Dedifferentiated amniotic fluid mesenchymal stem cell (primary cell): ENCODE measurements around the gene CCDC188.

Experiments used
- DNase-seq: peaks from one replicate; pipeline ENCODE4 v3.0.0-alpha.2; 2016; ENCODE audit errors: extremely low spot score

The CCDC188 gene

DNA sequence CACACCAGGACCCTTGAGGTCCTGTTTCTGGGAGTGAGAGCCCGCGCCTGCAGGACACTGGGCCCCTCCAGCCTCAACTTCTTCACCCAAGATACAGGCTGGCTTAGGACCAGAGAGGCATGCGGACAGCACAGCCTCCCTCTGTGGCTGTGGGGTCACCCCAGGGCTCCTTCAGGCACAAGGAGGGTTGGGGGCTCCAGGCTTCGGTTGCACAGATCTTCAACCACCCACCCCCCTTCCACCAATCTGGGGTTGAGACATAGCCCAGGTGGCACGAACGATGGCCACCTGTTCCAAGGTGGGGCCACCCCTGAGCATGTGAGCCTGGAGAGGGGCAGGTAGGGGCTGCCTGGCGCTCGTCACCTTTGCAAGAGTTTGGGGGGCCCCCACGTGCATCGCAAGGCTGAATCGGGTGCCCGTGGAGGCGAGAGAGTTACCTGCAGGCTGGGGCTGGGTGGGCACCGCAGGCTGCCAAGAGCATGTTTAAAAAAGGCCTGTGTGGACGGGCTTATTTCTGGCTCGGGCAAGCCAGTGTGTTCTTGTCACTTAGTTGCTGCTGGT is 18.1 kb downstream of the CCDC188 start:
- DNase-seq, result no peak

DNA sequence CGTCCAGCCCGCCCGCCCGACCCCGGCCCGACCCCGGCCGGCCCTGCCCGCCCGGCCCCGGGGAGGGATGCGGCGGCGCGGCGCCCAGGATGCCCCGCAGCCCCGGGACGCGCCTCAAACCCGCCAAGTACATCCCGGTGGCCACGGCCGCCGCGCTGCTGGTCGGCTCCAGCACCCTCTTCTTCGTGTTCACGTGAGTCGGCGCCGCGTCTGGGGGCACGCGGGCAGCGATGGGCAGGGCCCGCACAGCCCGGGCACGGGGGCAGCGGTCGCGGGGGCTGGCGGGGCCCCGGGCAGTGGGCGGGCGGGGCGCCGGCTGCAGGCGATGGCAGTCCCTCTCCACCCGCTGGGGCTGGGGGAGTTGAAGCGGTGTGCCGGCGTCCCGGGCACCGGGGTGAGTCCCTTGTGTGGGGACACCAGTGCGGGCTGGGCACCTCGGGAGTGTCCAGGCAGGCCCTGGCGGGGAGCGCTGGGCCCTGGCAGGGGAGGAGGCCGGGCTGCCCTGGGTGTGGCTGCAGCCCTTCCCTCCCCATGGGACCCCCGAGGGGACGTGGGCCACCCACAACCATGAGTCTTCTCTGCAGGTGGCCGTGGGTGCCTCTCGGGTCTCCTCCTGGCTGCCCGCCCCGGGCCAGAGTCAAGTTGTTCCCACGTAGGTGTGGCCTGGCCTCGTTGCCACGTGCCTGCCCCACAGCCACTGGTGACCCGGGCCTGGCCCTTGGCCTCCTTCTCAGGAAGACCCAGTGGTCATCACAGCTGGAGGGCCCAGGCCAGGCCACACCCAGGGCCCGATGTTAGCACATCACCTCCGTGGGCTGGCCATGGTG is 18.8 kb downstream of the CCDC188 start:
- no peak for DNase-seq

- no peak for DNase-seq
These were observed 19.3 kb downstream of the CCDC188 start, which contains the start of gene ZDHHC8 for GRCh38 chr22:20131597-20131858. Gene ZDHHC8 (plus strand): TSS chr22:20131804. CDS start chr22:20131948, 144 bp downstream.

DNA sequence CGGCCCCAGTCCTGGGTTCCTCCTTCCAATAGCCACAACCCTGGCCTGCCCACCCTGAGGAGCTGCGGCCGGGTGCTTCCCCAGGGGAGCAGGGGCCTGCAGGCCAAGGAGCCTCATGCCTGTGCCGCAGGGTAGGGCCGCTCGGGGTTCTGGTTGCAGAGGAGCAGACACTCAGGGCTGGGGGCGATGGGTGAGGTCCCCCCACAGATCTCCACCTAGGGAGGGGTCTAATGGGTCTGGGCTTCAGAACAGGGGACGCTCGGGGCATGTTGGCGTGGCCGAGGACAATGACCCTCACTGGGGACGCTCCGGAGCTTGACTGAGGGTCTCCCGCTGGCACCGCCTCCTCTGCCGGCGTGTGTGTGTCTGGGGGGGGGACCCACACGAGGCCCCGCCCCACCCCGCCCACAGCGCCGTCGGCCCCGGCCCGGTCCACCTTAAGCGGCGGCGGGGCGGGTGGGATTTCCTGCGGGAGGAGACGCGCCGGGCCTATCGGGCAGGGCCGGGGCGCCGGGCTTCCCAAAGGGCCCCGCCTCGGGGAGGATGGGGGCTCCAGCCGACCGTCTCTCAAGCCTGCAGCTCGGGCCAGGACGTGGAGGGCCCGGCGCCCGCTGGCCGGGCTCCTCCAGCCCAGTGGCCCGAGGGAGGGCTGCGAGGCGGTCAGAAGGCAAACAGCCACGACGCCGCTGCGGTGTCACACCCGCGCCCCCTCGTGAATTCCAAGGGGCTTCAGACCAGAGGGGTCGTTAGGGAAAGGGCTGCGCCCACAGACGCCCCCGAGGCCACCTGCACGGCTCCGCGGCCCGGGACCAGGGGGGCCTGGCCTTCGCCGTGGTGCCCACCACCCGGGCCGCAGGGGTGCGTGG is 19.9 kb downstream of the CCDC188 start:
- DNase-seq, result peak; percentile 31

DNA sequence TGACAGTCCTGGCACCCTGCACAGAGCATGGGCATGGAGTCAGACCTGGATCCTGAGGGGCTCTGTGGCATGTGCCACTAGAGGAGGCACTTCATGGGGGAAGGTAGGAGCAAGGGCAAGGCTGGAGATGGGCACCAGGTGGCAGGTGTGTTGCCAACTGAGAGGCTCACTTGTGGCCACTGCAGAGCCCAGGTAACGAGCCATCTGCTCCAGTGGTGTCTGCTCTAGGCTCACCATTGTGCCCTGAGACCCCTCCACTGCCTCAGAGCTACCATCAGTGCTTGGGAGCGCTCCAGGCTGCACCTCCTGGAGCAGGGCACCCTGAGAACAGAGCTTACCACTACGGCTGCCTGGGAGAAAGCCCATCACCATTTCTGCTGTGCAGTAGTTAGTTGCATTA is 20.5 kb downstream of the CCDC188 start:
- DNase-seq, result no peak

GRCh38 chr22:20129747-20130014 is 21.2 kb downstream of the CCDC188 start:
- no peak for DNase-seq

- no peak for DNase-seq
These were observed 21.7 kb downstream of the CCDC188 start for GRCh38 chr22:20128902-20129746.

GRCh38 chr22:20128619-20128901 is 22.3 kb downstream of the CCDC188 start:
- no peak for DNase-seq

- DNase-seq, result no peak
These were observed 22.8 kb downstream of the CCDC188 start for GRCh38 chr22:20127869-20128618.

- no peak for DNase-seq
These were observed 23.5 kb downstream of the CCDC188 start for GRCh38 chr22:20127318-20127868.

- no peak for DNase-seq
These were observed 24.4 kb downstream of the CCDC188 start for GRCh38 chr22:20126284-20127029.

- no peak for DNase-seq
These were observed 25.4 kb downstream of the CCDC188 start for GRCh38 chr22:20125201-20126174.

GRCh38 chr22:20124083-20124787 is 26.6 kb downstream of the CCDC188 start:
- DNase-seq, result no peak

DNA sequence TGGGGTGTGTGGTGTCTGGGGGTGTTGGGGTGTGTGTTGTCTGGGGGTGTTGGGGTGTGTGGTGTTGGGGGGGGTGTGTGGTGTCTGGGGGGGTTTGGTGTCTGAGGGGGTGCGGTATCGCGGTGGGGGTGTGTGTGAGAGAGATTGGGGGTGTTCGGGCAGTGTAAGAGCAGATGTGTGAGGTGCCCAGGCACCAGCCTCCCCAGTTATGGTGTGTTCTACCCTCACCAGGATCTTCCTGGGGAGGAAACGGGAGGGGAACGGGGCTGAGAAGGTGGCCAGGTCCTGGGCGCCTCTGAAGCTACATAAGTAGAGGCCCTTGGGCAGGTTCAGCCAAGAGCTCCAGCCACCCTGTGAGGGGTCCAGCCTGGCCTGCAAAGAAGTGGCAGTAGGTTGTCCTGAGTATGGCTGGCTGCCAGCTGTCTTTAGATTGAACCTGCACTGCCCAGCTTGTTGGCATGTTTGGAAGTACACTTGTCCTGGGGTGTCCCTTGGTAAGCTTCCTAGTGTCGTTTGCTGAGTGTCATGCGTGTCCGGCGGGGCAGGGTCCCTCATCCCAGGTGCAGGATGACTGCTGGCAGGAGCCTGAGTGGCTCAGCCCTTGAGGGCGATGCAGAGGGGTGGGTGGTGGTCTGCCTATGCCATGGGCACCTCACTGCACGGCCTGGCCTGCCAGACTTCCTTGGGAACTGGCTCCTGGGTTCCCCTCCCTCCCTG is 27.3 kb downstream of the CCDC188 start:
- DNase-seq, result no peak

DNA sequence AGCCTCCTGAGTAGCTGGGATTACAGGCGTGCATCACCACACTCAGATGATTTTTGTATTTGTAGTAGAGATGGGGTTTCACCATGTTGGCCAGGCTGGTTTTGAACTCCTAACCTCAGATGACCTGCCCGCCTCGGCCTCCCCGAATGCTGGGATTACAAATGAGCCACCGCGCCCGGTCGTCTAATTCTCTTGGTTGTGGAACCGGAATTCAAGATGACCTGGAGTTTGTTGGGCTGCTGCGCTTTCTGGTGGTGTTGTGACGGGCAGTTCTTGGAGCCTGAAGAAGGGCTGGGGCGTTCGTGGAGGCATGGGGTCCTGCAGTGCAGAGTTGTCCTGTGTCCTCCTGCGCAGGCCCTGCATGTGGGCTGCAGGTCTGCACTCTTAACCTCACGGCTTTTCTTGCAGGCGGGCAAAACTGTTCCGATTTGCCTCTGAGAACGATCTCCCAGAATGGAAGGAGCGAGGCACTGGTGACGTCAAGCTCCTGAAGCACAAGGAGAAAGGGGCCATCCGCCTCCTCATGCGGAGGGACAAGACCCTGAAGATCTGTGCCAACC is 28.9 kb downstream of the CCDC188 start:
- DNase-seq, result no peak

DNA sequence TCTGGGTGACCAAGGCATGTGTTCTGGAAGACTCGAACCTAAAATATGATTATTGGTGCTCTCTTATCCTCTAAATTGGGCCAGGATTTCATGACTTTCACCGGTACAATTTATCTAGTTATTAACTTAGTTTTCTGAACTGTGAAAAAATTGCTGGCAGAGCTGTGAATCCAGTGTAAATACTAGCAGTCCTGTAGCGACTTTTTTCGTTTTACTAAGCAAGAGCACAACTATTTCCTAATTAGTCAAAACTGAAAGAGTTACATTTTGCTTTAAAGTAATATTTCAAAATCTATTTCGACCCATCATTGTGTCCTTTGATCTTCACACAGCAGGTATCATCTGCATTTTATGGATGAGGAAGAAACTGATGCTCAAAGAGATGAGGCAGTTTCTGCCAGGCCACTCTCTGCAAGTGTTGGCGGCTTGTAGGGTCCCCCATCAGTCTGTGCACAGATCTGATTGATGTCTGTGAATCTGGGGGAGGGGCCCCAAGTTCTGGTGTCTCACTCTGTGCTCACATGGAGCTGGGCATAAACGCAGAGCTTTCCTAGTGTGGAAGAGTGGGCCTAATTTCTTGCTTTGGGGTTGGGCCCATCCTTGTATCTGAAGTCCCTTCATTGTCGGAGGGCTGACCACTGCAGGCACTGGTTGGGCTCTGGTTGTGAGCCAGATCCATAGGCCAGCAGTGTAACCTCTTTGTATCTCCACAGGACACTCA is 32.4 kb downstream of the CCDC188 start:
- DNase-seq, result no peak
